GM12891 (cell line): ENCODE results near the gene COL15A1.

Experiments
- DNase-seq: peaks from one replicate; pipeline ENCODE4 v3.0.0; 2011; ENCODE audit warnings: low spot score; ENCODE audit not compliant: insufficient read length
- FAIRE-seq: peaks from 2 replicates; lab custom pipeline; 2011; peaks lifted over from hg19 to GRCh38; lab: Jason Lieb, UNC
- PAX5 ChIP-seq: IDR thresholded peaks from 2 replicates; pipeline ENCODE4 v1.6.1; 2011; ENCODE audit warnings: low read length, moderate library complexity, mild to moderate bottlenecking; ENCODE audit not compliant: insufficient read depth, severe bottlenecking
- POLR2A ChIP-seq: IDR thresholded peaks from 2 replicates; pipeline ENCODE4 v1.6.1; 2011; ENCODE audit warnings: low read depth, low read length, control low read depth
- POLR2AphosphoS5 ChIP-seq: IDR thresholded peaks from 2 replicates; pipeline ENCODE4 v1.6.1; 2011; ENCODE audit warnings: low read depth, low read length, control low read depth
- POU2F2 ChIP-seq: IDR thresholded peaks from 2 replicates; pipeline ENCODE4 v1.6.1; 2011; ENCODE audit warnings: low read depth, mild to moderate bottlenecking, control low read depth, low read length, moderate library complexity
- SPI1 ChIP-seq: IDR thresholded peaks from 2 replicates; pipeline ENCODE4 v1.6.1; 2011; ENCODE audit warnings: low read depth, low read length, control low read depth
- TAF1 ChIP-seq: IDR thresholded peaks from 2 replicates; pipeline ENCODE4 v1.6.1; 2011; ENCODE audit warnings: low read depth, low read length, control low read depth

COL15A1 gene

GRCh38 chr9:98995971-98996504, 52.3 kb downstream of the COL15A1 start:
- no peak for FAIRE-seq

DNA sequence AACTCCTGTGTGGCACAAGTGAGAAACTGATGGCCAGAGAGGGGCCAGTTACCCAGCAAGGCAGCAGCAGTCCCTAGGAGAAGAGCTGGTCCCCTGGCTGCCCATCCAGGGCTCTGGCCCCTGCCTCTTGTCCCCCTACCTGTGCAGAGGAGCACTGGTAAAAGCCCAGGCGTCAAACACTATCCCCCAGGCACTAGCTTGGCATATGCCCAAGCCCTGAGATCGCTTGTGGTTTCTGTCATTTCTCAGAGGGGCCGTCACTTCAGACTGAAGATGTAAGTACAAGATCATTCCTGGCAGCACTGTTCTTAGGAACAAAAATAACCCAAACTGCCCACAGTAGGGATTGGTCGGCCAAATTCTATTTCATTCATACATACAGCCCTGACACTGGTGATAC, 53.9 kb downstream of the COL15A1 start:
- FAIRE-seq (no peak), DNase-seq (no peak)
- TF ChIP-seq PAX5 (no peak), TAF1 (no peak), POU2F2 (no peak), SPI1 (no peak), POLR2A (no peak), POLR2AphosphoS5 (no peak)

More at GRCh38 chr9:98995971-98996504, 52.3 kb downstream of the COL15A1 start:
- TF ChIP-seq POLR2A (no peak), TAF1 (no peak), PAX5 (no peak), SPI1 (no peak), POU2F2 (no peak), POLR2AphosphoS5 (no peak)
- DNase-seq, result no peak

- peak; percentile 62 for FAIRE-seq
- no peak for TF ChIP-seq SPI1
- no peak for DNase-seq
These were observed 54.9 kb downstream of the COL15A1 start for GRCh38 chr9:98998441-98999151.

DNA sequence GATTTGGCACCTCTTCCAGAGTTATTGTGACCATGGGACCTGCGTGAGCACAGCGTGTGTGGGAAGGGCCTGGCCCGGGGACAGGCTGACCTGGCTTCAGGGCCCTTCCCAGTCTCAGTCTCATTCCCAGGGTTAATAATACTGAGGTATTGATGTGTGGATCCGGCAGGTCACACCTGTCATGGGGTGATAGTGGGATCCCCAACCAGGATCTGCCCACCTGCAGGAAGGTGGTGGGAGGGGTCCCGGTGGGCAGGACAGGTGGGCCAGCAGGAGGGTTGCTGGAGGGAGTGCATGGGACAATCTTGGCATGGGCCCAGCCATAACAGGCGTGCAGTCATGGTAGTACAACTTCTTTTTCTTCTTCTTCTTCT, 55.4 kb downstream of the COL15A1 start:
- no peak for DNase-seq
- TF ChIP-seq TAF1 (no peak), POLR2AphosphoS5 (no peak), POU2F2 (no peak), SPI1 (no peak), PAX5 (no peak), POLR2A (no peak)
- no peak for FAIRE-seq

GRCh38 chr9:99000476-99001395, 57.0 kb downstream of the COL15A1 start:
- TF ChIP-seq TAF1, result no peak
- no peak for TF ChIP-seq POLR2A
- no peak for TF ChIP-seq POU2F2
- TF ChIP-seq PAX5, result no peak
- TF ChIP-seq POLR2AphosphoS5, result no peak
- TF ChIP-seq SPI1, result no peak
- DNase-seq (peak; percentile 41), FAIRE-seq (peak; percentile 73)

GRCh38 chr9:99001892-99002291, 58.2 kb downstream of the COL15A1 start:
- FAIRE-seq, result no peak
- no peak for DNase-seq
- no peak for TF ChIP-seq POLR2AphosphoS5

GRCh38 chr9:99002706-99003105, 59.0 kb downstream of the COL15A1 start:
- DNase-seq, result no peak
- no peak for FAIRE-seq
- TF ChIP-seq POLR2AphosphoS5 (no peak), SPI1 (no peak), POLR2A (no peak), PAX5 (no peak), POU2F2 (no peak), TAF1 (no peak)

DNA sequence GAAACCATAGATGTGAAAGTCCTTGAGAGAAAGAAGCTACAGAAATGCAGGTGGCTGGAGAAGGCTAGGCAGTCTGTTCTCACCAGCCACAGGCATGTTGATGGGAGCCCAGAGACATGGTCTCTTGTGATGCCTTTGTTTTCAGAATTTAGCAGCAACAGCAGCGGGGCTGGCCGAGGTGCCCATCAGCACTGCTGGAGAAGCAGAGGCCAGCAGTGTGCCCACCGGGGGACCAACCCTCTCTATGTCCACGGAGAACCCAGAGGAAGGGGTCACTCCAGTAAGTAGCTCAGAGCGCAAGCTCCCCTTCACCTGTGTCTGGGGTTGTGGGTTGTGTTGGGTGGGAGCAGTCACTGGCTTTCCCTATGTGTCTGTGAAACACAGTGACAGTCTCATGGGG, 59.6 kb downstream of the COL15A1 start:
- no peak for DNase-seq
- no peak for FAIRE-seq
- TF ChIP-seq POU2F2 (no peak), PAX5 (no peak), POLR2A (no peak), POLR2AphosphoS5 (no peak), SPI1 (no peak), TAF1 (no peak)

GRCh38 chr9:99004115-99004514, 60.4 kb downstream of the COL15A1 start:
- TF ChIP-seq TAF1 (no peak), POLR2AphosphoS5 (no peak), PAX5 (no peak)
- FAIRE-seq (no peak), DNase-seq (no peak)

- no peak for TF ChIP-seq POLR2A
- no peak for TF ChIP-seq POLR2AphosphoS5
- no peak for TF ChIP-seq POU2F2
- TF ChIP-seq SPI1, result no peak
- TF ChIP-seq PAX5, result no peak
- TF ChIP-seq TAF1, result no peak
- DNase-seq, result no peak
- no peak for FAIRE-seq
These were observed 61.2 kb downstream of the COL15A1 start for GRCh38 chr9:99004717-99005460.
